ENCODE measurements around the gene BIRC7. TPM values are rescaled to one million over a fixed set of nuclear protein-coding genes. Genes with fewer than 3 reads are reported as not detected.

BIRC7 gene
- total RNA-seq = not detected

- no peak for DNase-seq (ENCODE audit: low spot score in 2 of 2)
- no peak for FAIRE-seq
Measured at GRCh38 chr20:63235399-63235983, at the start of gene BIRC7. Gene BIRC7, plus strand, starts transcription at chr20:63235905. Its CDS starts 192 bp downstream, at chr20:63236097.

- FAIRE-seq = no peak
- no peak for DNase-seq (ENCODE audit: low spot score in 2 of 2)
Measured at GRCh38 chr20:63186084-63186483, 49.6 kb upstream of the BIRC7 start.

DNA sequence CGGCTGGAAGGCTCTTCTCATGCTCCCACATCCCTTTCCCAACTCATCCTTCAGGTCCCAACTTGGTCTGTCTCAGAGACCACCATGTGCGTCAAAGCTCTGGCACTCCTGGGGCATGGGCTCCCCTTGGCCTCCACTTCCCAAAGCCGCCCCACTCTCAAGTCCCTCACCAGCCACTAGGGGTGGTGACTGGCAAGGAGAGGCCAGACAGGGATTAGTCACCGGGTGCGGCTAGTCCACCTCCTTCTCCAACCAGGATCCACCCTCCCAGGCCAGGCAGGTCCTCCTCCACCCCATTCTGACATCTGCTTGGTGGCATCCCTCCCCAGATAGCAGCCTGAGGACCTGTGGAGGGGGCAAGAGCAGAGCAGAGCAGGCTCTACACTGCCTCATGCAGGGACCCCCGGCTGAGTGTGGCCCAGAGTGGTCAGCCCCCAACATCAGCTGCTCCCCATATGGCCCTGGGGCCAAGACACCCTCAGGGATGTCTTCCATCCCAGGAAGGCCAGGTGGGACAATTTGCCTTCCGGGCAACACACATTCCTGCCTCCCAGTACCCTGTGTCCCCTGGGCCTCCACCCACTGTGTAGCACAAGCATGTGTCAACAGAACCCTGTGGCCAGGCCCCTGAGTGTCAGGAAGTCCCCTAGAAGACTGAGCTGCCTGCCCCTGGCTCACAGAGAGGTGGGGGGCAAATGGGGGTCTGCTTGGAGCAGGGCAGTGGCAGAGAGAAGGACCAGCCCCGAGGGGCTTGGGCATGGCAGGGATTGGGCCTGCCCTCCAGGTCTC is 49.0 kb upstream of the BIRC7 start:
- DNase-seq (ENCODE audit: low spot score in 2 of 2) = no peak
- no peak for FAIRE-seq

GRCh38 chr20:63187338-63188158 is 48.2 kb upstream of the BIRC7 start:
- DNase-seq (ENCODE audit: low spot score in 2 of 2) (no peak), FAIRE-seq (no peak)

DNA sequence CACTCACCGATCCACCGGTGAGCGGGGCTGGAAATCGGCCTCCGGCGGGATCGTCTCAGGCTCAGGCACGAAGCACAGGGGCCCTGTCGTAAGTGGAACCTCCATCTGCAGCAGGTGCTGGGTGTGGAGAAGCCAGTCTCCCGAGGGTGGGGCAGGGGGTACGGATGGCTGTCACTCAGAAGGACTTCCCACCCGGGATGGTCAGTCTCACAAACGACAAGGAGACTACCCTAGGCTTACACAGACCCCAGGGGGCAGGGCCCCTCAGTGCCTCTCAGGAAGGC is 47.6 kb upstream of the BIRC7 start:
- no peak for FAIRE-seq
- DNase-seq (ENCODE audit: low spot score in 2 of 2) = no peak

GRCh38 chr20:63188641-63189321 is 46.9 kb upstream of the BIRC7 start:
- no peak for DNase-seq (ENCODE audit: low spot score in 2 of 2)
- FAIRE-seq = no peak

GRCh38 chr20:63189322-63189642 is 46.4 kb upstream of the BIRC7 start:
- FAIRE-seq = no peak
- DNase-seq (ENCODE audit: low spot score in 2 of 2) = no peak

- FAIRE-seq = no peak
- no peak for DNase-seq (ENCODE audit: low spot score in 2 of 2)
Measured at GRCh38 chr20:63189846-63190559, 45.7 kb upstream of the BIRC7 start.

- no peak for DNase-seq (ENCODE audit: low spot score in 2 of 2)
Measured at GRCh38 chr20:63190828-63191227, 44.9 kb upstream of the BIRC7 start.

DNA sequence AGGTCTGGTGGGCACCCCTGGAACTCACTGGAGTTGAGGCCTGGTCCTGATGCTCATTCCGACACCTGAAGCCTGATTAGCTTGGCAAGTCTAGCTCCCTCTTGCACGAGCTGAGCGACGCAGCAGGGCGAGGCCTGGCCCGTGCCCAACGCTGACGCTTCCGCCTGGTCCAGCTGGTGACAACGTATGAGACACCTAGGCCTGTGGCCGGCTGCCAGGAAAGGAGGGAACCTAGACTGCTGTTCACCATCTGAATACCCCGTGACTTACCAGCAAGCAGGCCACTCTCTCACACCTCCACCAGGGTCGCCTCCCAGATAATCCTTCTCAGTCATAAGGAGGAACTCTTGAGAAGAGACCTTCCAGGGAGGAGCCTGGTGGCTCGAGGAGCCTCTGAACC is 44.3 kb upstream of the BIRC7 start:
- FAIRE-seq (no peak), DNase-seq (ENCODE audit: low spot score in 2 of 2) (no peak)

More at GRCh38 chr20:63190828-63191227, 44.9 kb upstream of the BIRC7 start:
- FAIRE-seq = no peak

- FAIRE-seq (no peak), DNase-seq (ENCODE audit: low spot score in 2 of 2) (no peak)
Measured at GRCh38 chr20:63192721-63193120, 43.0 kb upstream of the BIRC7 start.

- DNase-seq (ENCODE audit: low spot score in 2 of 2) = no peak
- FAIRE-seq = no peak
Measured at GRCh38 chr20:63194007-63194796, 41.5 kb upstream of the BIRC7 start.

DNA sequence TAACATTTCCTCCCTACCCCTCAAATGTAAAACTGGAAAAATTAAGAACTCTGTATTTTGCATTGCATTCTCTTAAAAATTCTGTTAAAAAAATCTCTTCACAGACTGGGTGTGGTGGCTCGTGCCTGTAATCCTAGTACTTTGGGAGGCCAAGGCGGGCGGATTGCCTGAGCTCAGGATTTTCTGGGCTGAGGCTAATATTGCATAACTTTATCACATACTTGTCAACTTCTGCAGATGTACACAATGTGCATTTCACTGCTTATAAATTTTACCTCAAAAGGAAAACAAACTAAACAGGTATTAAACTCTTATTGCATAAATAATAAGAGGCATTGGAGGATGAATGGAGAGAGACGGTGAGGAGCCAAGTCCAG is 40.9 kb upstream of the BIRC7 start:
- FAIRE-seq = no peak
- DNase-seq (ENCODE audit: low spot score in 2 of 2) = no peak

DNA sequence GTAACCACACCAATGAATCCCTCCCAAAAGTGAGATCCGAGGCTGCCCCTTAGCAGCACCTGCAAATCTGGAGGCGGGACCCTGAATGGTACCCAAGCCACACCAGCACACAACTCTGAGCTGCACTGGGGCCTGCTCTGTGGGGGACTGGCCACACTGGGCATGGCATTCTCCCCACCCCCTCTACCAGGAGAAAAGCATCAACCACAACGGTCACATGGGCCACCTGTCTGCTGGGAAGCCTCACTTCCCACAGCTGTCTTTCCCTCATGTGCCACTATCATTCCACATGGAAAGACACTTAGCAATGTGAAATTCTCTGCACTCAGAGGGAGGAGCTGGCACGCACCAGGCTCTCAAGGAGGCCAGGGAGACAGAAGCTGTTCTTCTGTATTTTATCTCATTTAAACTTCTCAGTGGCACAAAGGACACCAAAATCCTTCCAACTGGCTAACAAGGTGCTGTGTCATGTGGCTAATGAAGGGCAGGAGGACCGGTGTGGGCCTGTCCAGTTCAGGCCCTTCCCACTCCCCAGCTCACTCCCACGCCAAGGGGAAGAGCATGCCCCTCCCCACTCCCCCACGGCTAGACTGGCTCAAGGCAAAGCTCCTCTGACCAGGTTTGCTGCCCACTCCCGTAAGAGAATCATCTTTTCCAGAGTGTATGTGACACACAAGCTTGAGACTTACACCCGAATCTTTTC is 38.8 kb upstream of the BIRC7 start:
- DNase-seq (ENCODE audit: low spot score in 2 of 2) (no peak), FAIRE-seq (no peak)

DNA sequence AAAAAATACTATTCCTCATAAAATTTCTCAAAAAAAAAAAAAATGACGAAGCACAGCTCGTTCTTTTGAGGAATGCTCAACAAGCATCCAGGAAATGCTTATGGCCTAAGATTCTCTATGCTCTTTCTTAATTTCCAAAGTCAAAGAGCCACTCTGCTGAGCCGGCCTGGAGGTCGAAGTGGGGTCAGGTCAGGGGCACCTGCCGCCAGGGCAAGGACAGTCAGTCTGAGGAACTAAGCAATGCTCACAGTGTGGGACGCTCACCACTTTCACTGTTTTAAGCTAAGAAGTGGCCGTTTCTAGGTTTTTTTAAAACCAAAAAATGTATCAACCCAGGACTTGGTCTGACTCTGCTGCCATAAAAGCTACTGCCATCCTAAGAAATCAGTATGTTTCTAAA is 37.1 kb upstream of the BIRC7 start:
- FAIRE-seq = no peak
- DNase-seq (ENCODE audit: low spot score in 2 of 2) = no peak

GRCh38 chr20:63202021-63202420 is 33.7 kb upstream of the BIRC7 start:
- DNase-seq (ENCODE audit: low spot score in 2 of 2) (no peak), FAIRE-seq (no peak)

DNA sequence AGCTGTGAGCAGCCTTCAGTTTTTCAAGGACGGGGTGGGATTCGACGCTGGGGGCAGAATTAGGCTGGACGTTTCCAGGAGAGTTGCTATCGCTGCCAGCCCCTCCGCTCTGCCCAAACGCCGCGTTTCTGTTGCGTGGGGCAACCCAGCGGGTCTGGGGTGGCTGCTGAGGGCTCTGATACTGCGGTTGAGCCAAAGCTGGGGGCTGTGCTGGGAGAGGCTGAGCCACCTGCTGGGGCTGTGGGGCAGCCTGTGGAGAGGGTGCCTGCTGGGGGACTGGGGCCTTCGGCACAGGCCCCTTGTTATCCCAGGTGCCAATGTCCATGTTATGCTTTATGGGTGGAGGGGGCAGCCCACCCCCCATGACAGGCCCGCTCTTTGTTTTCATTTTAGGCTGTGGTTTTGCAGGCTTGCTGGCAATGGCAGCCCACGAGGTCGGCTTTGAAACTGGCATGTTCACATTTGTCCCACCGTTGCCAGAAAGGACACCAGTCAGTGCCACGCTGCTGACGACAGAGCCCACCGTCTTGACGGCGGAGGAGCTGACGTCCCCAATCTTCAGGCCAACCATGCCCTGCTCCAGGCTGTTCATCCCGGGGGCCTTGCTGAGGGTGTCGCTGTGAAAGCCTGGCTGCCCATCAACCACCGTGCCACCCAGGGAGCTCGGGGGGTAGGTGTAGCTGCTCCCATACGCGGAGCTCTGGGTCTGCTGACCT is 32.7 kb upstream of the BIRC7 start:
- FAIRE-seq = no peak

GRCh38 chr20:63204362-63204761 is 31.3 kb upstream of the BIRC7 start:
- no peak for DNase-seq (ENCODE audit: low spot score in 2 of 2)
- FAIRE-seq = no peak

More for the DNA sequence above, 32.7 kb upstream of the BIRC7 start:
- DNase-seq (ENCODE audit: low spot score in 2 of 2) = no peak

- DNase-seq (ENCODE audit: low spot score in 2 of 2) (no peak), FAIRE-seq (no peak)
Measured at GRCh38 chr20:63205896-63206295, 29.8 kb upstream of the BIRC7 start.

Measured in frontal cortex (tissue), 4 donors.